HG02759 (cell line): Measurements from ENCODE around the gene TEAD1.

Source experiments
- ATAC-seq: cut with Tn5 transposase; IDR thresholded peaks from one replicate; pipeline ENCODE4 v1.9.1; 2021; ENCODE audit warnings: mild to moderate bottlenecking, moderate library complexity; ENCODE audit not compliant: unreplicated experiment

TEAD1 gene

DNA sequence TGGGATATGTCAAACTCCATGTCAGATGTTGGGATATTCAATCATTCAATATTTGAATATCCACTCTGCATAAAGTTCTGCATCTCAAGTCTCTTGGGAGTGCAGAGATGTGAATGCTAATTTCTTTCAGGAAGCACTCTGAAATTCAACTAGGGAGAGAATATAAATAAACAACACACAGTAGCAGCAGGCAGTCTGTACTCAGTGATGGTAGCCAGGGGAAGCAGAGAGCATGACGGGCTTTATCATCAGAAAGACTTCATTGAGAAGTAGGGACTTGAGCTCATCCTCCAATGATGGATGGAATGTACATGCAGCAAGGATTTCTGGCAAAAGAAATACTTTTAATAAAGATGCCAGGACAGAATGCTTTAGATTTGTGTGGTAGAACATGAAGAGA, 9.8 kb upstream of the TEAD1 start:
- ATAC-seq, result no peak

DNA sequence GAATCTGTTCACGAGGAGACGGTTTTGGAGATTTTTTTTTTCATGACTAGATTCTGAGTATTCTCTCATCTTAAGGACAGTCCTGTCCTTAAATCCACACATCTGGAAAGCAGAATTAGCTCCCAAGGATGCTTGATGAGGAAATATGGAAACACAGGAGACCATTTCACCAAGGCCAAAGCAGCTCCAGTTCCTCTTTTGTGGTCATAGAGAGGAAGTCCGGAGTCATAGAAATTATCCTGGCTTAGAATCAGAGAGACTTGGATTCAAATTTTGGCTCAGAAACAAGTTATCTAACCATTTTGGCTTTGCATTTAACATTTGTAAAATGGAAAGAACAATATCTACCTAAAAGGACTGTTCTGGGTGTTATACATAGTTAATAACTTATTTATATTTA, 7.3 kb upstream of the TEAD1 start:
- no peak for ATAC-seq

DNA sequence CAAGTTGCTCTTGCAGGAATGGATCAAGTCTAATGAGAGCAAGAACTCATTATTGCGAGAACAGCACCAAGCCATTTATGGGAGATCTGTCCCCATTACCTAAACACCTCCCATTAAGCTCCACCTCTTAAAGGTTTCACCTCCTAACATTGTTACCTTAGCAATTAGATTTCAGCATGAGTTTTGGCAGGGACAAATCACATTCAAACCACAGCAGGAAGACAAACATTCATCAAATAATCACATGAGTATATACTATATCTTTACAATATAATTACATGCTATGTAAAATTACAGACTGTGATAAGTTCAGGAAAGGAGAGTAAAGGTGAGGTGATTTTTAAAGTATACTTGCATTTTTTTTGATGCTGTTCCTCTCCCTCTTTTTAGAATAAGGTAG, 6.6 kb upstream of the TEAD1 start:
- no peak for ATAC-seq

DNA sequence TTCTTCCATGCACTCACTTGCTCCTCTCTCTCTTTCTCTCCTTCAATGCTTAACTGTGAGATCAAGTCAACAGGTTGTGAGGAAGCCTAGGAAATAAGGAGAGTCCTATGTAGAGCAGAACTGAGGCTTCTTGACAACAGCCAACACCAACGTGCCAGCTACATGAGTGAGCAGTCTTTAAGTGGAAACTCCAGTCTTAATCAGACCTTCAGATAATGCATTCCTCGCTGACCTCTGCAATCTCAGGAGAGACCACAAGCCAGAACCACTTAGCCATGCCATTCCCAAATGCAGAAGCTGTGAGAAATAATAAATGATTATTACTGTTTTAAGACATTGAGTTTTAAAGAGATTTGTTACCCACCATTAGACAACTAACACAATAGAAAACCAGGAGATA, 6.1 kb upstream of the TEAD1 start:
- ATAC-seq, result no peak

DNA sequence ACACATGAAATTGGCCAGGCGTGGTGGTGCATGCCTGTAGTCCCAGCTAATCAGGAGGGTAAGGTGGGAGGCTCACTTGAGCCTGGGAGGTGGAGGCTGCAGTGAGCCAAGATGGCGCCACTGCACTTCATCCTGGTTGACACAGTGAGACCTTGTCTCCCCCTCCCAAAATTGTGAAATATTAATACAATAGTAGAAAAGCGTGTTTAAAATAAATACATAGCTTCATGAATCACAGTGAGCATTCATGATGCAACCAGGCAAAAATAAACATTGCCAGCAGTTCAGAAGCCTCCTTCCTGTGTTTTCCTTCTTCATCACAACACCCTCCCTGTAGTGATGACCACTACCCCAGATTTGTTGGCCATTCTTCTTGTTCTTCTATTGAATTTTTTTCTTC, 4.3 kb upstream of the TEAD1 start:
- no peak for ATAC-seq

DNA sequence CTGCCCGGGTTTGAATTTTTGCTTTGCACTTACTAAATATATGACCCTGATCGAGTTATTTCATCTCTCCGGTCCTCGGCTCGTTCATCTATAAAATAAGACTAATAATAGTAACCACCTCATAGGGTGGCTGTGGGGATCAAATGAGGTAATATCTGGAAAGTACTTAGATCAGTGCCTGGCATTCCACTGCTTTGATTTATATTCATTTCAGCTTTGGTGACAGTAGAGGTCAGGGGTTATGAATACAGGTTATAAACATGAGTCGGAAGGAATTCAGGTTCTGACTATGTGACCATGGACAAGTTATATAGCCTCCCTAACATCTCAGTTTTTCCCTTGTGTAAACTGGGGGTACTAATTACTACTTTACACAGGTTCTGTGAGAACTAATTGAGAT, 2.9 kb upstream of the TEAD1 start:
- ATAC-seq, result no peak

DNA sequence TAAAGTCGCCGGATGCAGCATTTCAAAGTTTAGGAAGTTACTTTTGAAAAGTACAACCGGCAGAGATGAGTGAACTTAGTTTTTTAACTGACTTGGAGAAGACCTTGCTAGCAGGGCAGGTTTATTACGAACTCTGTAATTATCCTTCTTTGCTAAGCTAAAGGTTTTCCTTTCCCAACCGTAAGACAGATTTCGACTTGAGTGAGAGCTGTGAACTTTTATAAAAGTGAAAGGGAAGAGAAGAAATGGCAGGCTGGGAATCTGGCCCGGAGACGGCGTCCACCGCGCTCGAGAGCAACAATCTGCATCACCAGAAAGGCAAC, 659 bp upstream of the TEAD1 start:
- ATAC-seq, result no peak

DNA sequence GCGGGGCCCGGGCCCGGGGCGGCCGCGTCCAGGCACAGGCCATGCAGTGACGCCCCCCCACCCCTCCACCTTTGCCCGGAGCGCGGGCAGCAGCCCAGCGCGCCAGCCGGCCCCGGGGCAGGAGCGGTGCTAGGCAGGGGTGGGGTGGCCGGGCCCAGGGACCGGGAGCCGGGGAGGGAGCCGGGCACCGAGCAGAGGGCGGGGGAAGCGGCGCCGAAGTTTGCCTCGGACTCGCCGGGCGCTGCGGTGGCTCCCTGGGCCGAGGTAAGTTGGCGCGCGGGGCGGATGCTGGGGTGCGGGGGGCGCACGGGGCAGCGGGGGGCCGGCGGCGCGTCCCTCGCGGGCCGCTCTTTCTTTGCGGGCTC, 332 bp downstream of the TEAD1 start:
- ATAC-seq, result no peak

DNA sequence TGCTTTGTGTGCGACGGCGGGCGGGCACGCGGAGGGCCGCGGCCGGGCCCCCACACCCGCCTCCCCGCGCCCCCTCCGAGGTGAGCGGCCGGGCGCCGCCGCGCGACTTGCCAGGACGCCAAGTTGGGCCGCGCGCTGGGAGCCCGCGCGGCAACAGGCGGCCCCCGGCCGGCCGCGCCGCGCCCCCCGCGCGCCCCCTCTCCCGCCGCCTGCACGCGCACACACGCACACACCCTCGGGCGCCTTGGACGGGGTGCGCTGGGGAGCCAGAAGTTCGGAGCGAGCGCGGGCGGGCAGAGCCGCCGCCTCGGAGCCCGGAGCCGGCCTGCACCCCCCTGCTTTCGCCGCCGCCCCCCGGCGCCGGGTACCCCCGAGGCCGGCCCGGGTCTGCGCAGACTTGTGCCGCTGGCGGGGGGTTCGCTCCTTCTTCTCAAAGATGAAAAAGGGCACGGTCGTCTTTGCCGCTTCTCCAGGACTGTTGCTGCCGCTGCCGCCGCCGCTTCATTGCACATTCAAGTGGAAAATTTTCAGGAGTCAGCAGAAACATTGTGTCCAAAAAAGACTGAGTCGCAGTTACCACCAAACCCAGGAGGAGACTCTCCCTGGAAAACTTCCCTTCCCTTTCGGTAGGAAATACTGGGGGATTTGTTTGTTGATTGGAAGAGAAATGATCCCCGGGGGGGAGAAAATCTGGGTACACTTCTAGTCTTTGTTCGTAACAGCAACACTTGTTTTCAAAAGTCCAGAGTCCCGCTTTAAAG, 895 bp downstream of the TEAD1 start:
- no peak for ATAC-seq

DNA sequence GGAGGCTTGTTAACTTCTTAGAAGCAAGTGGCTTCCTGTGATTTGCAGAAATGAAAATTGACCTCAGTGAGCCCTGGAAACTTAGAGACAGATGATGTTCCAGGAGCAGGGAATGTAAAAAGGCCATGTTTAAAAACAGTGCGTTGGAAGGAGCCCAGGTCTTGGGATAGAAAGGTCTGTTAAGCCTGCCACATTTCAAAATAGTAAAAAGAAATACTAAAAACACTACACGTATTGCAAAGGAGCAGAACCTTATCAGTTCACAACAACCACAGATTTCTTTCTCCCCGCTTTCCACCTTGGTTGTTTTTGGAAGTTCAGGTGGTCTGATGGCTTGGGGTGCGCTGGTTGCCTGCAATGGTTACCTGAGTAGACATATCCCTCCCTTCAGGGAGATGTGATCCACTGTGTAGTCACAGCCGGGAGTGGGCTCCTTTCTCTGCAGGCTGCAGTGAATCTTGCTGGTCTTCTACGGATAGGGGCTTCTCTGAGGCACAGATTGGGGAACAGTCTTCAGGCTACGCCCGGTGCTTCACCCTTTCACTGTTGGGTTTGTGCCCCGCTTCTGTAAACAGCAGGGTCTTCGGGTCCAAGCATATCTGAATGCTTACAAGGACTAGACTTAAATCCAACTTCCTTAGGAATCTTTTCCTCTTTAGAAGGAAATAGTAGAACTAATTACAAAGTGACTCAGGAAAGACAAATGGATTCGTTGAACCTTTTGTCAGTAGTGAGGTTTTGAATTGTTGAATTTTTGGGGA, 1.9 kb downstream of the TEAD1 start:
- no peak for ATAC-seq

DNA sequence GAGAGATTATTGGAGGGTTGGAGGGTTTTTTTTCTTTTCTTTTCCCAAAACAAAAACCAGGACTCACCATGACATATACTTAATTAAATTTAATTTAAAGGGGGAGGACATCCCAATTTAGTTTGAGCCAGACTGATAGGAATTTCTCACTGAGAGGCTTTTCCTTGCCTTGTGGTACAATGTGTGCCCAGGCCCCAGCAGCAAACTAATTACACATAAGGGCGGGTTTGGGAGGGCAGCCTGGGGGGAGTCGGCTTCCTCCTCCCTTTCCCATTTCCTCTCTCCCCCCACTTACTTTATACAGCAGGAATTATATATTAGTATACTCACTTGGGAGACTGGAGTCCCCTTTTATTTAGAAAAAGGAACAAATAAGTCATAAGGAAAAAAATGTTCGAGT, 2.9 kb downstream of the TEAD1 start:
- no peak for ATAC-seq

DNA sequence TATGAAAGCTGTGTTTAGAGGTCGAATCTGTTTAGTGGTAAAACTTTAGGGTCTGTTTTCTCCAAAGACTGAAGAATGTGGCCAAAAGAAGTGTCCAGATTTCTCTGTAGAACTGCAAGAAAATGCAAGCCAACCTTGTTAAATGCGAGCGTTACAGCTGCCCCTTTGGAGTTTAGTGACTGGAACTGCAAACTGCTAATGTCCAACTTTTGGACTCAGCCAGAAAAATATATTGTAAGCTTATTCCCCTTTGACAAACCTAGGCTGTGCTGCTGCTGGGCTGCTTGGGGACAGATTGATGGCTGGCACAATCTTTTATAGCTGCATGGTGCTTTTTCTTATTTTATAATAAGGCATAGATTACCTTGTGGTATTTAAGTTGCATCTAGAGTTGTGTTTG, 3.9 kb downstream of the TEAD1 start:
- ATAC-seq, result no peak

DNA sequence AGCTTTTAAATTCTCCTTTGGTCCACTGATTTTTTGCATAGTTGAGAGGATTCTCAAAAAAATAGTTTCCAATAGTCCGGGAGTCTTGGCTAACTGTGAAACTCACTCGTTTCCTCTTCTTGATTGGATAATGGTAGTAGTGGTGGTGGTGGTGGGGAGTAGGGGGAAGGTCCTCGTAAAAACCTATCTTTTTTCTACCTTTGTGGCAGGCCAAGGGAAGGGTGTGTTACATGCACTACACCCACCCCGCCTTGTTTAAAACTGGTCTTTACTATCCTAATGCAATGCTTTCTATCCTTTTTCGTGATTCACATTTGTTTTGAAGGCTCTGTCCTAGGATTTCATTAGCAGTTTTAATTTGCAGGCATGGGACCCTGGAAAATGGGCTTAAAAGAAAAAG, 4.8 kb downstream of the TEAD1 start:
- no peak for ATAC-seq

DNA sequence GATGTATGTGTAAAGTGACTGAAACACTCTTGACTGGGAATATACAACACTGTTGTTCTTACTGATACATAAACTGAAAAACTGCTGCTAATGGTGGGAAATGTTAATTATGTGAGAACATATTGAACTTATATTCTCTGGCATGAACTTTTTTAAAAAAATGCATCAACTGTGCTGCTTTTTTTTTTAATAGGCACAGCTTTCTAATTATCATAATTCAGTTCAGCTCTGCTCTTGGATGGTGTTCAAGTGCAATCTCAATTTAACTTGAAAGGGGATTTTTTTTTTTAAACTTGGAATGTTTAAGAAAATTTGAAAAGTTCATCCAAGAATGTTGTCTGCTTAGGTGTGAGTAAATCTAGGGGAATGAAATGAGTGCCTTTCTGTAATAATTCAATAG, 5.2 kb downstream of the TEAD1 start:
- ATAC-seq, result no peak

DNA sequence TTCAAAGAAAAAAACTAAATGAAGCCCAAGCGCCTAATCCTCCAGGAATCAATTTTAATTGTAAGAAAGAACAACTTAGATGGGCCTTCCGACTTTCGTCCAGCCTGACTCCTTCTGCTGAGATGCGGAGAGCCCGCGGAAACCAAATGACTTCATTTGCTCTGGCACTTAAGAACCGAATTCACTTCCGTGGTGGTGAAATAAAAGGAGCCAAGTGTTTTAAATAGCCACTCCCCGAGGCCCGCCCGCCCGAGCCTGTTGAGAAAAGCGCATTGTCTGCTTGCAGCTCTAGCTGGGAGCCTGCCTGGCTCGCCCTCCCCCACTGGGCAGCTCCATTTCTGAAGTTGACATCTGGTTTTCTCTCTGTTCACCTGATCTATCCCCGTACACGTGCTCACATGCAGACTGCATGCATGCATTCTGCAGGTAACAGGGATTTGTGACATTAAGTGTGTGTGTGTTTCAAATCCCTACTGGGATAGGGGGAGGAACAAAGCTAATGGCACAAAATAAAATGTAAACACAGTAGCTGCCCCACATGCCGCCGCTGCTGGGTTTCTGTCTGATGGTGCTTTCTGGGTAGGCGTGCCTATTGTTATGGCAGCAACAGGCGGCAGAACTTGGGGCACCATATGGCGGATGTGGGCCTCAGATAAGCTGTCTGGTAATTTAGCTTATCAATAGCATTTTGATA, 6.2 kb downstream of the TEAD1 start:
- no peak for ATAC-seq

DNA sequence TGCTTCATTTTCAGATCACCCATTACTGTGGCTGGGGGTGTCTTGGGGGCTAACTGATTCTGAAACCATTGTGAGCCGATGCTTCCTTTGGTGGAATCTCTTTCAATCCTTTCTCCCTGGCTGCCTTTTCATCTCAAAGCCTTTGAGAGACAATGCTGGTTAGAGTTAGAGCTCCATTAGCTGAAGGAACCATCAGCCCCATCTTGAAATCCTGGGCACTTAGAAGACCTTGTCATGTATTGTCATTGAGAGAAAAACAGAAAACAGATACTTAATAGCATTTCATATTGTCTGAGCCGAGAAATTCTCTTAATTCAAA, 6.7 kb downstream of the TEAD1 start:
- ATAC-seq, result no peak

DNA sequence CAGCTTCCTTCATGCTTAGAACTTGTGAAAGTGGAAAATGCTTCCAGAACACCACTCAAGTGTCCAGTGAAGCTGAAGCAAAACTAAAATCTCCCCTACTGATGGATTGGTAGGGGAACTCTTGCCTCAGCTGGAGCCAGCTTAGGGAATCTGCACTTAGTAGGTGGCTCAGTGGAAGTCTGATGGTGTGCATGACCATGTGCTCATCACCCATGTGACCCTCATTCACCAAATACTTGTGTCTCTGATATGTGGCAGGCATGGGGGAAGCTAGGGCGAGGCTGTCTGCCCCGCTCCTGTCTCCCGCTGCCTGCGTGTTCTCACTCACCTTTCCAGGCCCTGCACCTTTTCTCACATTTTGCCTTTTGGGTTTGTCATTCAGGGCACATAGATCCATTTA, 7.2 kb downstream of the TEAD1 start:
- no peak for ATAC-seq

DNA sequence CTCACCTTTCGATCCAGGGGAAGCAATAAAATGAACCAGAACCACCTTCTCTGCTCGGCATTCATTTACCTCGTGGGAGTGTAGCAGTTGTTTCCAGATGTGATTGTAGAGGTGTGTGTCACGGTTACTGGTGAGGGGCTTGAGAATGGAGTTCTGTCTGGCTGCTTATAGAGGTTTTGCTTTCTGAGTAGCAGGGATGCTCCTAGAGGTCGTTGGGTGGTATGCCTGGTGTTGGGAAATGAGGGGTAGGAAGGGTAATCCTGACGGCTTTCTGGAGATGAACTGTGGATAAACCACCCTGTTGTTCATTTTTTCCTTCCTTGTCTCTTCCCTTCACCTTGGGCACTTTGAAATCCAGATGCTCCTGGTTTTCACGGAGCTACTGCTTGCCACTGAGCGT, 8.1 kb downstream of the TEAD1 start:
- no peak for ATAC-seq

DNA sequence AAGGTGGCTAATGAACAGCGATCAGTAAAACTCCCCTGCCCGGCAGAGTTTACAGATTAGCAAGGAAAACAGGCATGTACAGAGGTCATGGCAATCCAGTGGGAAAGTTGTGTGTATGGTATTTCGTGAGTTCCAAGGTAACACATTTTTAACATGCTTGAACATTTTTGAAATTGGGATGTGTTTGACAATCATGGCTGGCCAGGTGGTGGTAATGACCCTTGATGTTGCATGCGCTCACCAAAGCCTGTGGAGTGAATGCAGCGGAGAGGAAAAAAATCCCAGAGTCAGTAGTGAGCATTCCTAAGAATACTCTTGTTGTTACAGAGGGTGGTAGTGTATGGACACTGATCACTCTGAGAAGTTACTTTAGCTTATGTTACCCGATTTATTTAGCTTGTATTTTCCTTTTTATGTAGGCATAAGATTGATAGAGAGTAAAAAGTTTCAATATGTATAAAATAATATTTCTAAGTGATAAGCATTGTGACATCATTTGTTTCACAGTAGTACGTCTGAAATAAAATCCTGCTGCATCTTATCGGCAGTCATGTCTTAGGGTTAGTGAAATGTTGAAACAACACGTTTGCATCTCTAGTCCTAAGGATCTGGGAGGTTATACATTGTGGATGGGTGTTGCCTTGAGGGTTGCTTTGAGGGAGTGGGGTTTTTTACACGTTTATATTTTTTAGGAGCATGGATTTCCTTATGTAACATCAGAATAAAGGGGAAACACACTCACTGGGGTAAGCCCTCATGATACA, 8.7 kb downstream of the TEAD1 start:
- no peak for ATAC-seq

DNA sequence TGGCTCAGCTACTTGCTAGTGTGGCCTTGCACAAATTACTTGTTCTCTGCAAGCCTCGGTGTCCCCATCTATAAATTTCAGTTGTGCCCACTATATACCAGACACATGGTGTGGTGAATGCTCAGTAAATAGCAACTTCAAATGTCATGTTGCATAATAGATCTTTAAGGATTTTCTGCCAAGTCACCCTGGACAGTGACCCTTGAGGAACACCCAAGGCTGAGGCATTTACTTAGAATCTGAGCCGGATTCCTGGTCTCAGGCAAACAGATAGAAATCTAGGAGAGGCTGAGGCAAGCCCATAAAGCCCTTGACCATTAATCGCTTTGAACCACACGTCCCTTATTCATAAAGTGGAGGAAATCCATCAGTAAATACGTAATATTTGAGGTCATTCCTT, 9.7 kb downstream of the TEAD1 start:
- no peak for ATAC-seq

DNA sequence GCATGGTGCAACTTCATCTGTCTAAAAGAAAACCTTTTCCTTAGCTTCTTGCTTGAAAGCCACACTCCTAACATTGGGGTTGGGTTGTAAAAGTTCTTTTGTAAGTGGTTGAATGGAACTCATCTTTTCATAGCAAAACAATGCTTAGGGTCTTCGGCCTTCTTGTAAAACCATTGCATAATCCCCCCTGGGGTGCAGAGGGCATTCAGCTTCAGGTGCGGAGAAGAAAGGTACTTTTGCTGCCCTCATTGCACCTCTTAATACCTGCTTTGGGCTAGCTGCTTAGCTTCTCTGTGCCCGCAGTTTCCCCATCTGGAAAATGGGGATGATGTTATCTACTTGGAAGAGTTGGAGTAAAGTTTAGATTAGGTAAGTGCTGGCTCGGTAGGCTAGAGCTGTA, 10.1 kb downstream of the TEAD1 start:
- ATAC-seq, result no peak

DNA sequence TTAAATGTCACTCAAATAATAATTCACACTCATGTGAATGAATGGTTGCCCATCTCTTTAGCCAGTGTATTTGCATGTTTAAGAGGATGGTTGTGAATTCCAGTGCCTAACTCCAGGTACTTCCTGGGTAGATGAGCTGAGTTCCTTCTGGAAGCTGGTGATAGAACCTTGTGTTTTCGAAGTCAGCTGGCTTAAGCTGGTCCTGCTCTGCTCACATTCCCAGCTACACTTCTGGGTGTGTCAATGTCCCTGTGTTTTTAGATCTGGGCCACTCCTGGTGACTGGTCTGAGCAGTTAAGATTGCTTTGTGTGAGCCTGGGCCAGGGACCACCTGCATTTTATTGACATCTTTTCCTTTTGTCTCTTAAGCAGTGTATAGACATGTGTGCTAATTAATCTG, 10.6 kb downstream of the TEAD1 start:
- no peak for ATAC-seq
